IMR-90 (cell line): Measurements from ENCODE around the gene PLCB4. TPM values are rescaled to one million over a fixed set of nuclear protein-coding genes. Genes with fewer than 3 reads are reported as not detected.

ENCODE experiments used
- ATAC-seq: fragments of 200-7000 bp; cut with Tn5 transposase; 2 replicates; pipeline ENCODE4 v1.9.1; 2020; ENCODE audit warnings: low read depth, mild to moderate bottlenecking, moderate library complexity
- BruUV-seq: library from RNA; stranded (reverse); fragments of 400-500 nt; replicated peaks from 2 replicates; lab custom pipeline; 2021; lab: Mats Ljungman, UMichigan
- CTCF ChIA-PET: fragments of 300-600 bp; formaldehyde crosslinking; extraction: SDS; loops from one replicate; lab custom pipeline; 2021; ENCODE audit warnings: antibody characterized with exemption; lab: Yijun Ruan, JAX
- POLR2A ChIA-PET: fragments of 300-600 bp; sonication (Branson Sonifier 250); formaldehyde crosslinking; loops from one replicate; lab custom pipeline; 2022; ENCODE audit warnings: antibody characterized with exemption; ENCODE audit not compliant: unreplicated experiment; lab: Charles Lee
- DNase-seq: peaks from one replicate; pipeline ENCODE4 v3.0.0; 2013
- H2AFZ ChIP-seq: replicated peaks from 2 replicates; pipeline ENCODE3; 2013; ENCODE audit warnings: low read length, mild to moderate bottlenecking; ENCODE audit not compliant: poor library complexity
- H2AK5ac ChIP-seq: 2 replicates; pipeline ENCODE4 v1.6.1; 2013; ENCODE audit warnings: low read depth, low read length, inconsistent platforms
- H2AK9ac ChIP-seq: replicated peaks from 2 replicates; pipeline ENCODE3; 2013; ENCODE audit warnings: mild to moderate bottlenecking, low read depth, low read length, moderate library complexity; ENCODE audit not compliant: poor library complexity
- H2BK120ac ChIP-seq: 2 replicates; pipeline ENCODE4 v1.6.1; 2013; ENCODE audit warnings: low read depth, low read length, inconsistent platforms
- H2BK15ac ChIP-seq: 3 replicates; pipeline ENCODE4 v1.6.1; 2013; ENCODE audit warnings: low read depth, low read length, inconsistent platforms
- H2BK20ac ChIP-seq: 2 replicates; pipeline ENCODE4 v1.6.1; 2013; ENCODE audit warnings: low read depth, mild to moderate bottlenecking, inconsistent platforms, low read length, moderate library complexity
- H2BK5ac ChIP-seq: 2 replicates; pipeline ENCODE4 v1.6.1; 2013; ENCODE audit warnings: mild to moderate bottlenecking, low read depth, low read length, inconsistent platforms; ENCODE audit not compliant: poor library complexity, severe bottlenecking
- H3K14ac ChIP-seq: replicated peaks from 2 replicates; pipeline ENCODE4 v1.6.1; 2013; ENCODE audit warnings: low read depth, low read length, inconsistent platforms
- H3K18ac ChIP-seq: 2 replicates; pipeline ENCODE4 v1.6.1; 2013; ENCODE audit warnings: low read depth, low read length, control low read depth
- H3K23ac ChIP-seq: 2 replicates; pipeline ENCODE4 v1.6.1; 2013; ENCODE audit warnings: low read depth, low read length, inconsistent platforms
- H3K27ac ChIP-seq: 2 replicates; pipeline ENCODE4 v1.5.1; 2013; ENCODE audit warnings: mild to moderate bottlenecking, control low read depth, low read length; ENCODE audit not compliant: insufficient read depth
- H3K27me3 ChIP-seq: 2 replicates; pipeline ENCODE4 v1.6.1; 2013; ENCODE audit warnings: low read length; ENCODE audit not compliant: control insufficient read depth, insufficient read depth
- H3K36me3 ChIP-seq: 2 replicates; pipeline ENCODE4 v1.6.1; 2013; ENCODE audit warnings: low read length, mixed read lengths; ENCODE audit not compliant: control insufficient read depth, insufficient read depth
- H3K4ac ChIP-seq: 2 replicates; pipeline ENCODE4 v1.6.1; 2013; ENCODE audit warnings: low read depth, low read length, inconsistent platforms
- H3K4me1 ChIP-seq: 2 replicates; pipeline ENCODE4 v1.6.1; 2013; ENCODE audit warnings: low read length, mixed read lengths; ENCODE audit not compliant: control insufficient read depth, insufficient read depth
- H3K4me2 ChIP-seq: 2 replicates; pipeline ENCODE4 v1.6.1; 2013; ENCODE audit warnings: low read depth, mild to moderate bottlenecking, control low read depth, low read length, moderate library complexity
- H3K4me3 ChIP-seq: 2 replicates; pipeline ENCODE4 v1.5.1; 2013; ENCODE audit warnings: low read depth, mild to moderate bottlenecking, control low read depth, low read length, moderate library complexity; ENCODE audit not compliant: insufficient read depth
- H3K56ac ChIP-seq: 2 replicates; pipeline ENCODE4 v1.6.1; 2013; ENCODE audit warnings: low read length, inconsistent platforms; ENCODE audit not compliant: insufficient read depth; ENCODE audit errors: extremely low read depth
- H3K79me1 ChIP-seq, 2 experiments: 2 replicates each; pipeline ENCODE4 v1.6.1; 2013; ENCODE audit warnings: low read length in 2 of 2, inconsistent platforms in 1 of 2, low read depth in 1 of 2
- H3K9ac ChIP-seq: 2 replicates; pipeline ENCODE4 v1.6.1; 2013; ENCODE audit warnings: low read depth, low read length, control low read depth
- H3K9me1 ChIP-seq: 2 replicates; pipeline ENCODE4 v1.6.1; 2013; ENCODE audit warnings: low read length, inconsistent platforms; ENCODE audit not compliant: insufficient read depth
- H3K9me3 ChIP-seq: 2 replicates; pipeline ENCODE4 v1.6.1; 2013; ENCODE audit warnings: low read length; ENCODE audit not compliant: control insufficient read depth, insufficient read depth
- H4K20me1 ChIP-seq: 2 replicates; pipeline ENCODE4 v1.6.1; 2013; ENCODE audit warnings: low read length, inconsistent platforms; ENCODE audit not compliant: insufficient read depth
- H4K5ac ChIP-seq: 2 replicates; pipeline ENCODE4 v1.6.1; 2013; ENCODE audit warnings: mild to moderate bottlenecking, low read depth, low read length, control low read depth
- H4K8ac ChIP-seq, 2 experiments: 2 replicates each; pipeline ENCODE4 v1.6.1; 2013; ENCODE audit warnings: low read depth in 2 of 2, low read length in 2 of 2, control low read depth in 1 of 2, inconsistent platforms in 1 of 2
- H4K91ac ChIP-seq: 2 replicates; pipeline ENCODE4 v1.6.1; 2013; ENCODE audit warnings: low read depth, low read length, inconsistent platforms; ENCODE audit not compliant: insufficient read depth
- CEBPB ChIP-seq: IDR thresholded peaks from 2 replicates; pipeline ENCODE4 v1.6.1; 2012; ENCODE audit warnings: low read depth, low read length, improper control_type of control experiment
- CTCF ChIP-seq: conservative IDR thresholded peaks from 2 replicates; pipeline ENCODE4 v1.5.1; 2012; ENCODE audit warnings: mild to moderate bottlenecking, low read depth, low read length, improper control_type of control experiment
- WGBS, 2 experiments: methylation state at CpG; one replicate each; pipeline versions ENCODE4 v1.1.5 to v1.1.7; 2013; ENCODE audit warnings: missing lambda C conversion rate in 2 of 2; ENCODE audit not compliant: insufficient read length in 1 of 2; ENCODE audit errors: extremely low coverage in 2 of 2; 5-methylcytosine and 5-hydroxymethylcytosine counted together
- dilution Hi-C: fragments of 300-500 bp; cut with HindIII; formaldehyde crosslinking; loops from one replicate; pipeline ENCODE4 v1.14.3; 2018; ENCODE audit warnings: low sequenced_read_pairs; ENCODE audit not compliant: unreplicated experiment
- in situ Hi-C: fragments of 300-500 bp; cut with MboI; formaldehyde crosslinking; loops from 3 replicates; pipeline ENCODE4 v1.14.3; 2019; ENCODE audit warnings: low sequenced_read_pairs, inconsistent platforms, mixed read lengths
- intact Hi-C: fragments of 100-400 bp; cut with micrococcal nuclease; formaldehyde crosslinking; loops from 2 replicates; pipeline ENCODE4 v1.10.0; 2022
- polyA plus RNA-seq, 3 experiments: library from polyadenylated mRNA; depleted of rRNA; stranded (reverse); fragments of >200 nt; gene quantifications; 2 replicates each; pipeline ENCODE4 v1.2.3, GENCODE V29; 2012; ENCODE audit warnings: low replicate concordance in 1 of 3
- total RNA-seq: library from RNA; depleted of rRNA; stranded (reverse); fragments of >200 nt; gene quantifications from 2 replicates; pipeline ENCODE4 v1.2.3, GENCODE V29; 2012

The PLCB4 gene
- total and polyA plus RNA-seq, 2 of the 4 experiments (the other 2 are of a cell fraction): 12.5 to 24.0 TPM

- Histone ChIP-seq H3K4me1 (peaks cover 7% of the 10 kb centered on the region), H3K27me3 (no peaks in the 10 kb centered on the region), H3K56ac (no peak overlapping the region), H3K23ac (no peak overlapping the region), H3K4ac (no peak overlapping the region), H4K5ac (no peak overlapping the region), H2AK9ac (no peak overlapping the region), H3K9ac (no peak overlapping the region), H3K4me2 (peak overlapping the region; percentile 75; the same call in 1 of the 2 replicates), H3K27ac (no peak overlapping the region), H3K36me3 (no peaks in the 10 kb centered on the region), H2BK20ac (no peak overlapping the region), H3K79me1 (peaks cover 18 to 50% of the 10 kb centered on the region in 2 experiments), H3K18ac (no peak overlapping the region; the same call in 1 of the 2 replicates), H3K9me1 (peaks cover 14% of the 10 kb centered on the region; the same call in 1 of the 2 replicates), H2BK5ac (peak overlapping the region; percentile 97), H2BK120ac (no peak overlapping the region), H4K20me1 (peaks cover 25% of the 10 kb centered on the region; the same call in 1 of the 2 replicates), H3K9me3 (no peaks in the 10 kb centered on the region), H3K14ac (no peak overlapping the region; the same call in 1 of the 2 replicates), H2AK5ac (no peak overlapping the region), H2BK15ac (no peak overlapping the region), H3K4me3 (peak overlapping the region; percentile 92; the same call in 1 of the 2 replicates), H4K8ac (no peak overlapping the region), H2AFZ (no peak overlapping the region), H4K91ac (no peak overlapping the region)
- BruUV-seq: no TSS peak
- TF ChIP-seq CTCF (no peak), CEBPB (0 out of 2 replicates have a peak, but pooled peaks have one; percentile 6)
- CTCF ChIA-PET: interaction anchor here (1.6 to 3.8 kb wide), 2 partner anchors 217 to 323 kb away, joined by 4 to 26 read pairs; no protein-coding TSS in a partner anchor
- dilution Hi-C loops (no loop called here), in situ Hi-C loops (no loop called here), intact Hi-C loops (no loop called here)
- ATAC-seq: no peak
- DNase-seq: no peak
- POLR2A ChIA-PET: interaction anchor here (0.6 to 2.1 kb wide), 2 partner anchors 43 to 289 kb away, joined by 5 to 7 read pairs; no protein-coding TSS in a partner anchor
- WGBS, 2 experiments: 100% methylated on average over 1 of the region's 3 CpGs; no CpG with 5 or more reads in 1 of the 2 experiments
Observed at GRCh38 chr20:9070304-9070703, 1.4 kb downstream of the PLCB4 start.
